Measurements from ENCODE around the gene WDR73. TPM values are rescaled to one million over a fixed set of nuclear protein-coding genes. Genes with fewer than 3 reads are reported as not detected.
A peak's percentile ranks its signal among the peaks of the same experiment; 100 is the strongest.

Gene WDR73
- total and polyA plus RNA-seq, 4 donors: 4.9 to 47.0 (median 23.4) TPM

GRCh38 chr15:84633311-84634227, 20.5 kb downstream of the WDR73 start:
- intact Hi-C loops (cut with DNase I): no loop called here
- H3K27me3 ChIP-seq (ENCODE audit: control insufficient read depth in 1 of 2, insufficient read depth in 2 of 2, low read length in 1 of 2): no peaks in the 10 kb centered on the region
- peak overlapping the region; percentile 33 to 87 for H3K27ac ChIP-seq (ENCODE audit: low read depth in 1 of 2, low read length in 2 of 2)
- ATAC-seq (ENCODE audit: low FRiP score) (peak; percentile 86), DNase-seq (peak; percentile 84 to 90)
- H3K4me3 ChIP-seq (ENCODE audit: low read length in 2 of 2): peak overlapping the region; percentile 63 to 72
- H3K36me3 ChIP-seq (ENCODE audit: control insufficient read depth in 1 of 2, insufficient read depth in 2 of 2, low read length in 1 of 2): no peaks in the 10 kb centered on the region
- H3K4me1 ChIP-seq (ENCODE audit: control insufficient read depth in 1 of 2, insufficient read depth in 2 of 2, low read length in 2 of 2): peaks cover 0 to 6% of the 10 kb centered on the region in 2 donors
- H3K9me3 ChIP-seq (ENCODE audit: control insufficient read depth, low read length): no peaks in the 10 kb centered on the region
- 0 to 1% methylated on average over 84 to 105 of the region's 105 CpGs for WGBS, 2 donors

- intact Hi-C loops (cut with DNase I): no loop called here
- DNase-seq: peak; percentile 36 to 37
- 33 to 44% methylated on average over 7 of the region's 7 CpGs for WGBS, 2 donors
- no peak for ATAC-seq (ENCODE audit: low FRiP score)
- H3K27ac ChIP-seq (ENCODE audit: low read depth in 1 of 2, low read length in 2 of 2): peak overlapping the region; percentile 34 to 94
- H3K27me3 ChIP-seq (ENCODE audit: control insufficient read depth in 1 of 2, insufficient read depth in 2 of 2, low read length in 1 of 2): no peaks in the 10 kb centered on the region
- peak overlapping the region; percentile 55 to 79 for H3K4me3 ChIP-seq (ENCODE audit: low read length in 2 of 2)
- peaks cover 0 to 6% of the 10 kb centered on the region in 2 donors for H3K4me1 ChIP-seq (ENCODE audit: control insufficient read depth in 1 of 2, insufficient read depth in 2 of 2, low read length in 2 of 2)
- H3K9me3 ChIP-seq (ENCODE audit: control insufficient read depth, low read length): no peaks in the 10 kb centered on the region
- no peaks in the 10 kb centered on the region for H3K36me3 ChIP-seq (ENCODE audit: control insufficient read depth in 1 of 2, insufficient read depth in 2 of 2, low read length in 1 of 2)
Observed at GRCh38 chr15:84631706-84632272, 22.3 kb downstream of the WDR73 start.

GRCh38 chr15:84629033-84629432, 25.1 kb downstream of the WDR73 start:
- intact Hi-C loops (cut with DNase I): no loop called here
- Histone ChIP-seq H3K36me3 (ENCODE audit: control insufficient read depth in 1 of 2, insufficient read depth in 2 of 2, low read length in 1 of 2) (no peaks in the 10 kb centered on the region), H3K4me1 (ENCODE audit: control insufficient read depth in 1 of 2, insufficient read depth in 2 of 2, low read length in 2 of 2) (no peaks in the 10 kb centered on the region), H3K27ac (ENCODE audit: low read depth in 1 of 2, low read length in 2 of 2) (no peak overlapping the region), H3K4me3 (ENCODE audit: low read length in 2 of 2) (no peak overlapping the region), H3K27me3 (ENCODE audit: control insufficient read depth in 1 of 2, insufficient read depth in 2 of 2, low read length in 1 of 2) (no peaks in the 10 kb centered on the region), H3K9me3 (ENCODE audit: control insufficient read depth, low read length) (no peaks in the 10 kb centered on the region)
- DNase-seq (no peak), ATAC-seq (ENCODE audit: low FRiP score) (no peak)
- 92% methylated on average over 9 of the region's 9 CpGs for whole genome bisulfite sequencing, 2 donors

GRCh38 chr15:84625123-84625522, 29.0 kb downstream of the WDR73 start:
- H3K36me3 ChIP-seq (ENCODE audit: control insufficient read depth in 1 of 2, insufficient read depth in 2 of 2, low read length in 1 of 2): peaks cover 0 to 4% of the 10 kb centered on the region in 2 donors
- 93 to 98% methylated on average over 2 of the region's 2 CpGs for WGBS, 2 donors
- peaks cover 8% of the 10 kb centered on the region for H3K9me3 ChIP-seq (ENCODE audit: control insufficient read depth, low read length)
- DNase-seq (no peak), ATAC-seq (ENCODE audit: low FRiP score) (no peak)
- no peak overlapping the region for H3K4me3 ChIP-seq (ENCODE audit: low read length in 2 of 2)
- no peaks in the 10 kb centered on the region for H3K27me3 ChIP-seq (ENCODE audit: control insufficient read depth in 1 of 2, insufficient read depth in 2 of 2, low read length in 1 of 2)
- H3K27ac ChIP-seq (ENCODE audit: low read depth in 1 of 2, low read length in 2 of 2): no peak overlapping the region
- H3K4me1 ChIP-seq (ENCODE audit: control insufficient read depth in 1 of 2, insufficient read depth in 2 of 2, low read length in 2 of 2): no peaks in the 10 kb centered on the region
- intact Hi-C loops (cut with DNase I): no loop called here

- Histone ChIP-seq H3K9me3 (ENCODE audit: control insufficient read depth, low read length) (peaks cover 8% of the 10 kb centered on the region), H3K4me1 (ENCODE audit: control insufficient read depth in 1 of 2, insufficient read depth in 2 of 2, low read length in 2 of 2) (no peaks in the 10 kb centered on the region), H3K36me3 (ENCODE audit: control insufficient read depth in 1 of 2, insufficient read depth in 2 of 2, low read length in 1 of 2) (peaks cover 0 to 4% of the 10 kb centered on the region in 2 donors), H3K27ac (ENCODE audit: low read depth in 1 of 2, low read length in 2 of 2) (no peak overlapping the region), H3K4me3 (ENCODE audit: low read length in 2 of 2) (no peak overlapping the region), H3K27me3 (ENCODE audit: control insufficient read depth in 1 of 2, insufficient read depth in 2 of 2, low read length in 1 of 2) (no peaks in the 10 kb centered on the region)
- DNase-seq (peak in 1 of 2 donors; percentile 7), ATAC-seq (ENCODE audit: low FRiP score) (no peak)
- intact Hi-C loops (cut with DNase I): no loop called here
- WGBS, 2 donors: 90 to 92% methylated on average over 6 to 7 of the region's 7 CpGs
Observed at GRCh38 chr15:84624359-84624758, 29.7 kb downstream of the WDR73 start.

- Histone ChIP-seq H3K36me3 (ENCODE audit: control insufficient read depth in 1 of 2, insufficient read depth in 2 of 2, low read length in 1 of 2) (peaks cover 0 to 4% of the 10 kb centered on the region in 2 donors), H3K27me3 (ENCODE audit: control insufficient read depth in 1 of 2, insufficient read depth in 2 of 2, low read length in 1 of 2) (no peaks in the 10 kb centered on the region), H3K4me1 (ENCODE audit: control insufficient read depth in 1 of 2, insufficient read depth in 2 of 2, low read length in 2 of 2) (no peaks in the 10 kb centered on the region), H3K4me3 (ENCODE audit: low read length in 2 of 2) (no peak overlapping the region), H3K9me3 (ENCODE audit: control insufficient read depth, low read length) (peaks cover 8% of the 10 kb centered on the region), H3K27ac (ENCODE audit: low read depth in 1 of 2, low read length in 2 of 2) (no peak overlapping the region)
- intact Hi-C loops (cut with DNase I): no loop called here
- no peak for ATAC-seq (ENCODE audit: low FRiP score)
- WGBS, 2 donors: 97 to 98% methylated on average over 17 of the region's 17 CpGs
- DNase-seq: peak in 1 of 2 donors; percentile 20
Observed at GRCh38 chr15:84621358-84621979, 32.6 kb downstream of the WDR73 start.

- H3K27me3 ChIP-seq (ENCODE audit: control insufficient read depth in 1 of 2, insufficient read depth in 2 of 2, low read length in 1 of 2): no peaks in the 10 kb centered on the region
- peaks cover 0 to 4% of the 10 kb centered on the region in 2 donors for H3K36me3 ChIP-seq (ENCODE audit: control insufficient read depth in 1 of 2, insufficient read depth in 2 of 2, low read length in 1 of 2)
- no peak for ATAC-seq (ENCODE audit: low FRiP score)
- no peaks in the 10 kb centered on the region for H3K4me1 ChIP-seq (ENCODE audit: control insufficient read depth in 1 of 2, insufficient read depth in 2 of 2, low read length in 2 of 2)
- peaks cover 8% of the 10 kb centered on the region for H3K9me3 ChIP-seq (ENCODE audit: control insufficient read depth, low read length)
- no peak overlapping the region for H3K27ac ChIP-seq (ENCODE audit: low read depth in 1 of 2, low read length in 2 of 2)
- WGBS, 2 donors: 97 to 99% methylated on average over 8 of the region's 8 CpGs
- intact Hi-C loops (cut with DNase I): no loop called here
- H3K4me3 ChIP-seq (ENCODE audit: low read length in 2 of 2): no peak overlapping the region
- peak in 1 of 2 donors; percentile 18 for DNase-seq
Observed at GRCh38 chr15:84620626-84621025, 33.5 kb downstream of the WDR73 start.

- H3K36me3 ChIP-seq (ENCODE audit: control insufficient read depth in 1 of 2, insufficient read depth in 2 of 2, low read length in 1 of 2): peaks cover 0 to 4% of the 10 kb centered on the region in 2 donors
- no peak overlapping the region for H3K4me3 ChIP-seq (ENCODE audit: low read length in 2 of 2)
- no peaks in the 10 kb centered on the region for H3K4me1 ChIP-seq (ENCODE audit: control insufficient read depth in 1 of 2, insufficient read depth in 2 of 2, low read length in 2 of 2)
- H3K9me3 ChIP-seq (ENCODE audit: control insufficient read depth, low read length): peaks cover 3% of the 10 kb centered on the region
- H3K27me3 ChIP-seq (ENCODE audit: control insufficient read depth in 1 of 2, insufficient read depth in 2 of 2, low read length in 1 of 2): no peaks in the 10 kb centered on the region
- ATAC-seq (ENCODE audit: low FRiP score): no peak
- DNase-seq: no peak
- no peak overlapping the region for H3K27ac ChIP-seq (ENCODE audit: low read depth in 1 of 2, low read length in 2 of 2)
- 88 to 94% methylated on average over 3 of the region's 3 CpGs for WGBS, 2 donors
- intact Hi-C loops (cut with DNase I): no loop called here
Observed at GRCh38 chr15:84616235-84616634, 37.8 kb downstream of the WDR73 start.

Data from aorta (tissue), 5 donors.